ENCODE measurements around the gene AXDND1.
"Not testable (repeated sequence)": the region's sequence is repeated elsewhere in the genome, so short reads cannot be mapped to it uniquely, and the experiment has no call there.

GRCh38 chr1:179465661-179466060 lies 99.9 kb downstream of the AXDND1 start:
- not testable (repeated sequence) for TF ChIP-seq CTCF (IDR thresholded peaks at IDR 0.05); POLR2A (IDR thresholded peaks at IDR 0.05; ENCODE audit: low read depth); EP300 (IDR thresholded peaks at IDR 0.05); POLR2AphosphoS5 (IDR thresholded peaks at IDR 0.05)

Data from esophagus muscularis mucosa (tissue), 4 donors.